SK-N-SH (cell line): ENCODE data around the gene RPH3AL.

Source experiments
- CTCF ChIP-seq: fragments of 200-600 bp; sonication (generic); IDR thresholded peaks from 2 replicates; pipeline ENCODE4 v1.6.1; 2017; ENCODE audit warnings: antibody characterized with exemption, mild to moderate bottlenecking, moderate library complexity
- EZH2phosphoT487 ChIP-seq: fragments of 200-600 bp; sonication (generic); IDR thresholded peaks from 2 replicates; pipeline ENCODE4 v1.6.1; 2017; ENCODE audit warnings: low read depth, mixed run types, mild to moderate bottlenecking, antibody characterized with exemption, moderate library complexity, borderline replicate concordance
- GABPA ChIP-seq: IDR thresholded peaks from 2 replicates; pipeline ENCODE4 v1.4.0; 2012; ENCODE audit warnings: low read depth, mild to moderate bottlenecking
- MAX ChIP-seq: IDR thresholded peaks from 2 replicates; pipeline ENCODE4 v1.4.0; 2012; ENCODE audit warnings: low read depth
- NFIC ChIP-seq: IDR thresholded peaks from 2 replicates; pipeline ENCODE4 v1.4.0; 2012; ENCODE audit warnings: borderline replicate concordance
- POLR2AphosphoS5 ChIP-seq: IDR thresholded peaks from 2 replicates; pipeline ENCODE4 v1.6.1; 2012; ENCODE audit warnings: low read depth, low read length
- RCOR1 ChIP-seq: fragments of 150-350 bp; IDR thresholded peaks from 2 replicates; pipeline ENCODE4 v1.6.1; 2017; ENCODE audit warnings: antibody characterized with exemption, low read length
- SIN3A ChIP-seq: IDR thresholded peaks from 2 replicates; pipeline ENCODE4 v1.6.1; 2012; ENCODE audit warnings: low read depth, mild to moderate bottlenecking, low read length, moderate library complexity, borderline replicate concordance
- TCF12 ChIP-seq: IDR thresholded peaks from 2 replicates; pipeline ENCODE4 v1.4.0; 2012
- USF2 ChIP-seq: fragments of 150-350 bp; IDR thresholded peaks from 2 replicates; pipeline ENCODE4 v1.6.1; 2017; ENCODE audit warnings: antibody characterized with exemption, low read length, low read depth, borderline replicate concordance
- TF ChIP-seq, protein P1 (sequence below): IDR thresholded peaks from 2 replicates; pipeline ENCODE4 v1.4.0; 2012; ENCODE audit warnings: low read depth, borderline replicate concordance

DNA sequence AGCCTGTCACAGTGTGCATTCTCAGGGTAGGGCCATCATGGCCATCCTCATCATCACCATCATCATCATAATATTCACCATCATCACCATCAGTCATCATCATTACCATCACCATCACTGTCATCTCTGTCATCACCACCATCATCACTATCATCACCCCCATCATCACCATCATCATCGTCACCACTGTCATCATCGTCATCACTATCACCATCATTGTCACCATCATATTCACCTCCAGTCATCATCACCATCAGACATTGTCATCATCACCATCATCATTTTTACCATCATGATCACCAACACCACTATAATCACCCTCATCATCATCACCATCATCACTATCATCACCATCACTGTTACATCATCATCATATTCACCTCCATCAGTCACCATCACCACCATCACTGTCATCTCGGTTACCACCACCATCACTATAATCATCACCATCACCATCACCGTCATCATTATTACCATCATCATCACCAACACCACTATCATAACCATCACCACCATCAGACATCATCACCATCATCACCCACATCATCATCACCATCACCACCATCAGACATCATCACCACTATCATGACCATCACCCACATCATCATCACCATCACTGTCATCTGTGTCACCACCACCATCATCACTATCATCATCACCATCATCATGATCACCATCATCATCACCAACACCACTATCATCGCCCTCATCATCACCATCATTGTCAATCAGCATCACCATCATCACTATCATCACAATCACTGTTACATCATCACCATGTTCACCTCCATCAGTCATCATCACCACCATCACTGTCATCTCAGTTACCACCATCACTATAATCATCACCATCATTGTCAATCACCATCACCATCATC lies 8.5 kb downstream of the RPH3AL start:
- no peak for TF ChIP-seq CTCF
- TF ChIP-seq, protein P1, sequence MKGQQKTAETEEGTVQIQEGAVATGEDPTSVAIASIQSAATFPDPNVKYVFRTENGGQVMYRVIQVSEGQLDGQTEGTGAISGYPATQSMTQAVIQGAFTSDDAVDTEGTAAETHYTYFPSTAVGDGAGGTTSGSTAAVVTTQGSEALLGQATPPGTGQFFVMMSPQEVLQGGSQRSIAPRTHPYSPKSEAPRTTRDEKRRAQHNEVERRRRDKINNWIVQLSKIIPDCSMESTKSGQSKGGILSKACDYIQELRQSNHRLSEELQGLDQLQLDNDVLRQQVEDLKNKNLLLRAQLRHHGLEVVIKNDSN, result no peak
- no peak for TF ChIP-seq GABPA
- no peak for TF ChIP-seq USF2
- no peak for TF ChIP-seq EZH2phosphoT487
- no peak for TF ChIP-seq NFIC
- TF ChIP-seq POLR2AphosphoS5, result no peak
- no peak for TF ChIP-seq MAX
- TF ChIP-seq RCOR1, result no peak
- no peak for TF ChIP-seq SIN3A
- no peak for TF ChIP-seq TCF12
